Pancreas (tissue), 10 donors: ENCODE results near the gene C1RL. TPM values are rescaled to one million over a fixed set of nuclear protein-coding genes. Genes with fewer than 3 reads are reported as not detected.

ENCODE experiments used
- ATAC-seq, 4 donors: fragments of 200-7000 bp; cut with Tn5 transposase; one replicate each; pipeline versions ENCODE4 v1.8.0 to v1.9.1; 2020; ENCODE audit warnings: mild to moderate bottlenecking in 4 of 4, moderate library complexity in 4 of 4
- DNase-seq, 6 donors: peaks; one replicate each; pipeline ENCODE4 v3.0.0-alpha.2; 2020
- FAIRE-seq: peaks from 2 replicates; lab custom pipeline; 2012; peaks lifted over from hg19 to GRCh38; lab: Jason Lieb, UNC
- H3K27ac ChIP-seq, 4 donors: fragments of 200-600 bp; sonication (generic); 1 replicate in 3 of 4; 2 replicates in 1 of 4; pipeline versions ENCODE4 v1.5.0 to v1.8.0; 2020
- H3K27me3 ChIP-seq, 4 donors: fragments of 200-600 bp; one replicate each; pipeline ENCODE4 v1.8.0; 2021
- H3K36me3 ChIP-seq, 3 donors: fragments of 200-600 bp; sonication (generic) in 1 of 3; one replicate each; pipeline versions ENCODE4 v1.5.0 to v1.8.0; 2020 to 2021
- H3K4me1 ChIP-seq, 3 donors: fragments of 200-600 bp; one replicate each; pipeline ENCODE4 v1.8.0; 2021
- H3K4me3 ChIP-seq, 4 donors: fragments of 200-600 bp; sonication (generic) in 2 of 4; one replicate each; pipeline versions ENCODE4 v1.5.0 to v1.8.0; 2020 to 2021
- H3K9me3 ChIP-seq, 4 donors: fragments of 200-600 bp; one replicate each; pipeline ENCODE4 v1.8.0; 2021
- CTCF ChIP-seq, 4 donors: fragments of 200-600 bp; sonication (generic) in 3 of 4; IDR thresholded peaks; one replicate each; pipeline versions ENCODE4 v1.5.0 to v1.8.0; 2021; ENCODE audit warnings: antibody characterized with exemption in 4 of 4
- WGBS, 2 donors: extraction: QIAGEN DNeasy Blood & Tissue Kit; methylation state at CpG; one replicate each; pipeline ENCODE4 v1.1.7; 2013; 5-methylcytosine and 5-hydroxymethylcytosine counted together
- intact Hi-C, 3 donors: fragments of 100-400 bp; cut with DNase I; formaldehyde crosslinking; loops; one replicate each; pipeline versions ENCODE4 v1.11.1 to v1.14.2; 2022
- polyA plus RNA-seq, 2 donors: library from polyadenylated mRNA; stranded (reverse); fragments of 200-250 nt; gene quantifications; one replicate each; pipeline ENCODE4 v1.2.3, GENCODE V29; 2013
- total RNA-seq, 6 donors: library from RNA; stranded (reverse); fragmentation: NEBNext Ultra II Directional in 4 of 6; extraction: Animal tissue kit (Norgen Biotek cat#: 25700) in 4 of 6; gene quantifications; one replicate each; pipeline versions ENCODE4 v1.2.1 to v1.2.4, GENCODE V29; 2021 to 2023
- donor health status: healthy with polysubstance abuse.
- donor health status: DM: no; HTN: no; CAD: no; lungs with moderate emphysema.
- donor health status: DM: no; HTN: no; CAD: no.
- donor health status: control.
- donor health status: control.
- donor health status: Bipolar disorder and iron deficiency.
- donor health status: DM: yes; HTN: yes; CAD: no.
- donor health status: DM: no; HTN: no; CAD: no.
- donor health status: DM: no; HTN: no; CAD: no.
- donor health status: DM: yes; HTN: yes; CAD: no.

Gene C1RL
- total RNA-seq (10 to 100 TPM; 36.8 to 57.7 (median 44.7) TPM), polyA plus RNA-seq (10 to 100 TPM; 36.5 to 60.5 TPM)

- peak; percentile 93 to 98 (median 97) for TF ChIP-seq CTCF (IDR thresholded peaks at IDR 0.05)
- Histone ChIP-seq H3K4me3 (peak within 1 kb of the TSS; percentile 39 to 71 (median 54)), H3K4me1 (peaks cover 5 to 17% (median 16%) of the 10 kb centered on the region in 3 donors), H3K9me3 (no peaks in the 10 kb centered on the region), H3K27ac (peak within 1 kb of the TSS; percentile 69 to 98 (median 91)), H3K27me3 (no peaks in the 10 kb centered on the region), H3K36me3 (no peaks in the 10 kb centered on the region)
- 16% methylated on average over 22 to 23 of the region's 23 CpGs for WGBS, 2 donors
- intact Hi-C loops: loop anchor here in 1 of 3 donors (10.0 kb wide), 1 partner anchor 164 kb away; the partner anchor contains the start of genes C12orf57 and RNU7-1
- ATAC-seq: peak; percentile 79 to 88 (median 86)
- peak; percentile 90 to 99 (median 93) for DNase-seq
- no peak for FAIRE-seq
These were observed at the start of gene C1RL for GRCh38 chr12:7108796-7109571. C1RL (minus strand) TSS chr12:7109214; CDS start chr12:7109180, 34 bp downstream.

GRCh38 chr12:7157391-7157790 lies 48.4 kb upstream of the C1RL start:
- intact Hi-C loops: no loop called here
- no peak for FAIRE-seq
- no peak overlapping the region for H3K4me3 ChIP-seq
- DNase-seq: no peak
- no peaks in the 10 kb centered on the region for H3K9me3 ChIP-seq
- TF ChIP-seq CTCF (IDR thresholded peaks at IDR 0.05): no peak
- no peak for ATAC-seq
- H3K36me3 ChIP-seq: peaks cover 0 to 5% (median 0%) of the 10 kb centered on the region in 3 donors
- no peaks in the 10 kb centered on the region for H3K27me3 ChIP-seq
- no peaks in the 10 kb centered on the region for H3K4me1 ChIP-seq
- 89 to 91% methylated on average over 17 of the region's 17 CpGs for WGBS, 2 donors
- H3K27ac ChIP-seq: no peak overlapping the region

- no peaks in the 10 kb centered on the region for H3K27me3 ChIP-seq
- intact Hi-C loops: no loop called here
- H3K9me3 ChIP-seq: no peaks in the 10 kb centered on the region
- FAIRE-seq (no peak), DNase-seq (peak in 1 of 6 donors; percentile 64), ATAC-seq (no peak)
- no peak overlapping the region for H3K4me3 ChIP-seq
- no peaks in the 10 kb centered on the region for H3K4me1 ChIP-seq
- 83 to 84% methylated on average over 22 to 24 of the region's 24 CpGs for WGBS, 2 donors
- no peak overlapping the region for H3K27ac ChIP-seq
- H3K36me3 ChIP-seq: peaks cover 0 to 5% (median 0%) of the 10 kb centered on the region in 3 donors
- no peak for TF ChIP-seq CTCF (IDR thresholded peaks at IDR 0.05)
These were observed 47.5 kb upstream of the C1RL start for GRCh38 chr12:7156259-7157197.

- Histone ChIP-seq H3K27me3 (no peaks in the 10 kb centered on the region), H3K27ac (peak overlapping the region in 1 of 4 donors; percentile 6), H3K4me1 (no peaks in the 10 kb centered on the region), H3K9me3 (no peaks in the 10 kb centered on the region), H3K4me3 (no peak overlapping the region), H3K36me3 (peaks cover 0 to 11% (median 0%) of the 10 kb centered on the region in 3 donors)
- WGBS, 2 donors: 79 to 82% methylated on average over 8 of the region's 8 CpGs
- intact Hi-C loops: no loop called here
- DNase-seq (peak in 1 of 6 donors; percentile 43), ATAC-seq (peak in 3 of 4 donors; percentile 57 to 76 (median 60)), FAIRE-seq (no peak)
- no peak for TF ChIP-seq CTCF (IDR thresholded peaks at IDR 0.05)
These were observed 46.5 kb upstream of the C1RL start for GRCh38 chr12:7155471-7156034.
